NCI-H2196 (cell line): ENCODE measurements around the gene BCAS3.

Experiments
- DNase-seq: peaks from one replicate; lab custom pipeline; 2025; ENCODE audit not compliant: unreplicated experiment; lab: John Stamatoyannopoulos, UW

The BCAS3 gene

DNA sequence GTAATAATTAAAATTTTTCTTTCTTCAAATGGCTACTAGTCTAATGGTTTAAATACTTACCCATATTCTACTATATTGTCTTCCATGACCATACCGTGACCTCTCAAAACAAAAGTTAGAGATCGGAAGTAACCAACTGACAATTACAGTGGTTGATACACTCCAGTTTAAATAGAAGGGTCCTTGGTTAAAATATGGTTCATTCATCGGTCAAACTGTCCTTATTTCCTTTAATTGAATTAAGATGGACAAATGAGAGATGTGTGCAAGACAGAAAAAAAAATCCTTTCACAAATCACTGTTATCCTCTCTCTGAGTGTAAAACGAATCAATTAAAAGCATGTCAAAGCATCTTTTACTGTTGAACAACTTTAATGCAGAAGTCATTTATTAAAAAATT, 507.7 kb downstream of the BCAS3 start:
- no peak for DNase-seq

DNA sequence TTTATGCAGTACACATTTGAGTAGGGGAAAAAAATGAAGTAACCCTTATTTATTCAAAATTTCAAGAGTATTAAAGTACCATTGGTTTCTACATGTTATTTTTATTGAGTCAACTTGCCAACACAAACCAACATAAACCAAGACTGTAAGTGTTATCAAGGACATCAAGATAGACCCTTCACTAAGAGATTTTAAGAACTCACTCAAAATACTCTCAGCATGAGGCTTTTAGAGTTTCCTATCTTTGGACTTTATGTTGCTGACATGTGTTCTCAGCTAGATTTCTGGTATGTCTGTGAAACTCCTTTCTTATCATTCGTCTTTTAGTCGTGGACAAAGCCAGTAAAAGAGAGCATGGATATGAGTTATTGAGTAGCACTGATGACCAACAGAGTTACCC, 509.4 kb downstream of the BCAS3 start:
- no peak for DNase-seq

DNA sequence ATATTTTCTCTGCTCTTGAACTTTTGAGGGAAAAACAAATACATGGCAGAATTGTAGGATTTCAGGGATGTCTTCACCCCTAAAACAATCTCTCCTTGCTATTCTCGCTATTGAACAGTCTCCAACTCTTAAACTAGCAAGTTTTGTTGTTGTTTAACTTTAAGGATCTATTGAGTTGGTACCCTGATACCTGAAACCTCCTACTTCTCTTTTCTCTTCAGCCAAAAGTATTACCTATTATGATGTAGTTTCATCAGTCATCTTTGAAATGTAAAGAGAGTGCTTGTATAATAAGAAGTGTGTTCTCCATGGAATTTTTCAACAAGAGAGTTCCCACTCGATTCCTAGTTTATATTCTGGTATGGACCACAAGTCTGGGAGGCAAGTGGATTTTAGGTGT, 510.4 kb downstream of the BCAS3 start:
- DNase-seq = no peak

DNA sequence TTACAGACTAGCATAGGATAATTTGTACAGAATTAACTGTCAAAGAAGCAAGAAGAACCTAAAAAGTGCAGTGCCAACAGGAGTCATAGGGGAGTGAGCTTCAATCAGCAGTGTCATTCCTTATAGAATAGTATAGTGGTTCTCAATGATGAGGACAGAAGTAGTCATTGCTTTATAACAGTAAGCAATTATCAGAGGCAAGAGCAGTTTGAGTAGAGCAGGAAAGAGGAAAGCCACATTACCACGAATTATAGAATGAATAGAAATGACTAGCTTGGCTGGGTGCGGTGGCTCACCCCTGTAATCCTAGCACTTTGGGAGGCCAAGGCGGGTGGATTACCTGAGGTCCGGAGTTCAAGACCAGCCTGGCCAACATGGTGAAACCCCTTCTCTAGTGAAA, 512.3 kb downstream of the BCAS3 start:
- no peak for DNase-seq

DNA sequence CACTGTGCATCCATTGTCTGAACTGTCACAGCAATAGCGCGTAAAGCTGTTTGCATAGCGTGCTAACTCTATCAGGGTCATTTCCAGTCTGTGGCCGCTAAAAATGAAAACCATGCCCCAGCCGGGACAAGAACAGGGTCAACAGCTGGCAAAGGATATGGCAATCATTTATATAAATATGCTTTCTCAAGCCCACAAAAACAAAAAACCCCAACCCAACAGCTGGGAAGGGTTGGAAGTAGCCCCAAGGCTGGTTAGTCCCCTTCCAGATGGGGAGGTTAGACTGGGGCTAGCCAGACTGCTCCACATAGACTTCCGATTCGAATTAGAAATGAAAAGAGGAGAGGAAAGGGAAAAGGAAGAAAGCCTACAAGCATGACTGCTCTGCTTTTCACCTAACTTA, 518.7 kb downstream of the BCAS3 start:
- no peak for DNase-seq

DNA sequence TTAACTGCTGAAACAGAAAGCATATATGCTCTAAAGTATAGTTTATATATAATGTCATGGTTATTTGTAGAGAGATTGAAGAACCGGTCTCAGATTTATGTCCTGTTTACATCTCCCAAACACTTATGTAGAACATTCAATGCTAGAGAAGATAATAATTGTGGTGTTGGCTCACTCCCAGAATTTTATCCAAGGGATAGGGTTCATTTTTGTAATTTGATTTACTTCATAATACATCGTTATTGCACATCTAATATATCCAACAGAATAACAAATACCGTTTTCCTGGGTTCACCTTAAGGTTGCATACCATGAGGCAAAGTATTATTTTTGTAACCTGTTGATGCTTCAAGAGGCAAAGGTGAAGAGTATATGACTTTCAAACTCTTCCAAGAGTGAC, 519.1 kb downstream of the BCAS3 start:
- DNase-seq = no peak

DNA sequence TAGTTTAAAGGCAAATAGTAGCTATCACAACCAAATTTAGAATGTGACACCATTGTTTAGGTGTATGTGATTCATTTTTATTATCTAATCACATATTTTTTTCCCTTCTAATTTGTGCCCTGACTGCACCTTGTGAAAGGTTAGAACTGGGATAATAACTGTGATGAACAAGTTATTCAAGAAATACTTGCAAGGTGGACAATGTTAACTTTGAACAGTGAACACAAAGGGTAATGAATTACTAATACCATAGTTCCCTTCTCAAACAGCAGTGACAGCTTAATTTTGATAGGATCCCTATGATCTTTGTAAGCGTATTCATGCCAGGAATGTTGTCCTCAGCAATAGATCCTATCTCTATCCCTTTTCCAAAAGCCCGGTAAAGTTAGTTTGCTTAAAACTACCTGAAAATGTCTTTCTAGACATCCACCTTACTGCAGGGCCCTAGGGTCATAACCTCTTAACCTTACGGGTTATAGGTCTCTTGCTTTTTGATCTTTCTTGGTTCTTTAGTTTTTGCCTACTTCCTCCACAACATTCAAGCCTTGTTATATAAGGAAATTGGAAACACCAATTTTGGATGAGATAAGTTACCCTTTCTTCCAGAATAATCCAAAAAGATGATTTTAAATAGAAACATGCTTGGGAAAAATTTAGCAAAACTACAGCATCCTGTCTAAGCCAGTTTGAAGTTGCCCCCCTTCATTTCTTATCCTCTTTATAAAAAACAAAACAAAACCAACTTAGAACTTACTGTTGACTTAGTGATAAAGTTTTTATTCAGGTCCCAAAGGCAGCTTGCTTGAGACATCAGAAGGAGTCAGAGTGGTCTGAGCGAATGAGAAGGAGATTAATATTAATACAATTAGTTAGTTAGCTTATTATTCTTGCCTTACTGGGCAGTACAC, 522.0 kb downstream of the BCAS3 start:
- no peak for DNase-seq

DNA sequence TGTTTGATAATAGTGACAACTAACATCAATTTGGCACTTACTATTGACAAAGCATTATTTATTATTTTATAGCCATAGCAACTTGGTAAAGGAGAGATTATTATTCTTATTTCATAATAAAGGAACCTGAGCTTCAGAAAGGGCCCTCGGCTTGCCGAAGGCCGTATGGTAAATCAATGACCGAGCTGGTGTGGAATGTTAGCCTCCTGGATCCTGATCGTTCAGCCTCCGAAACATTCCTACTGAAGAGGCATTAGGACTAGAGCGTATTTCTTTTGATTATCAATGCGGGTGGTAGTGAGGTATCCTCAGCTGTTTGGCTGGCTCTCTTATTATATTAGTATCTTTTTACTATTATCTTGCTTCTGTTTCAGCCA, 522.7 kb downstream of the BCAS3 start:
- no peak for DNase-seq

DNA sequence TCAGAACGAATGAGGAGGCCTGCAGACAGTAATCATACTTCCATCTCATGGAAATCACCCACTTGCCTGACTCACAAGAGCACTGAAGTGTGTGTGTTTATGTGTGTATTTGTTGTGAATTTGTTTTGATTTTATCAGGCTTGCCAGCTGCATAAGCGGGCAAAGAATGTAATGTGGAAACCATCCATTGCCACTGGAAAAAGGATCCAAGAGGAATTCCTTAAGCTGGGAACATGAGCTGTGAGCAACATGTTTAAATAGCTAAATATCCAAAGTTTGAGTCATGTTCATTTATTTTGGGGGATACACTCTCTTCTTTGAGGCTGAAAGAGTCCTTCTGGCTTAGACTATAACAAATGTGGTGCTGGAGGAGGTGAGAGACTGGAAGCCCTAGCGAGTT, 523.6 kb downstream of the BCAS3 start:
- no peak for DNase-seq

DNA sequence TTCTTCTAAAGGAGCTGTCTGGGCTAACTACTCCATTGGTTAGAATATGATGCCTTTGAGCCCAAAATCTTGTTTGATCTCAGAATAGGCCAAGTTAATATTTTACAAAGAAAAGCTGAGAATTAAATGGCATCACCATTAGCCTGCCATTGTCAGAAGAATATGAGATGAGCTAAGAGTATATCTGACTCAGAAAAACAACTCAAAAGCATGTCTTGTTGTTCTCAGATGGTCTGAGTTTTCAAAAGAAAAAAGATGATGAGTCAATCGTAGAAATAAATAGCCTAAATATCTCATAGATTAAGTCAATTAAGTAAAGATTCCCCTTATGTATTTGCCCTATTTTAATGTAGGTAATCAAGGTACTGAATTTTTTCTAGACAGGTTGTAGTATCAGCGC, 524.9 kb downstream of the BCAS3 start:
- DNase-seq = no peak

DNA sequence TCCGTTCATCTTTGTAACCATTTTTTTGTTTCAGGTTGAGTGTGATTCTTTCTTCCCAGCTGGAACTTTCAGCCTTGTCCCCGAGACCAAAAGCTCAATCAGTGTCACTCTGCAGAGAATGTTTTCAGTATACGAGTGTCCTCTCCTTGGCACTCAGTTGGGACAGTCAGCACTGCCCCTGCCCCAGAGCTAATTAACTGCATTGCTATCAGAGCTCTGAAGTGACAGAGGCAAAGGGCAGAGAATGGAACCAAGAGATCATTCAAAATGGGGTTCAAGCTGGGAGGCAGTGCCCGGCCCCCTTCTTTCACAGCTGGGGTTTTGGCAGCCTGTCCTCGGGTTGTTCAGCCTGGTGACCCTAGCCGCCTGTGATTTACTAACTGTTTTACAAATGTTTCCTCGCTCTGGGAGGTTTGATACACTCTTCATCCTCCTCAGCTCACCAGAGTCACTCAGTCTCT, 526.0 kb downstream of the BCAS3 start:
- no peak for DNase-seq

DNA sequence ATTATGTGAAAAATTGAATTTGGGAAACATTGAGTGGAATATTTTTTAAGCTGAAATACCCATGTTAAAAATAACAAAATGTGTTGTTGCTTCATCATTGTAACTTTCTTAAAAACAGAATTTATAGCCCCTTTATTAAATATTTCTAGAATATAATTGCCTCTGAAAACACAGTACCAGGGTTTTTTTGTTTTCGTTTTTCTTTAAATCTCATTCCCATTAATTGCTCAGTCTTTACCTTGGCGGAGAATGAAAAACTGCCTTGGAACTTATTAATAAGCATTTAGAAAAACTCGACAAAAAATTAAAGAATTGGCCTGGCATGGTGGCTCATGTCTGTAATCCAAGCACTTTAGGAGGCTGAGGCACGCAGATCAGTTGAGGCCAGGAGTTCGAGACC, 526.8 kb downstream of the BCAS3 start:
- DNase-seq = no peak

DNA sequence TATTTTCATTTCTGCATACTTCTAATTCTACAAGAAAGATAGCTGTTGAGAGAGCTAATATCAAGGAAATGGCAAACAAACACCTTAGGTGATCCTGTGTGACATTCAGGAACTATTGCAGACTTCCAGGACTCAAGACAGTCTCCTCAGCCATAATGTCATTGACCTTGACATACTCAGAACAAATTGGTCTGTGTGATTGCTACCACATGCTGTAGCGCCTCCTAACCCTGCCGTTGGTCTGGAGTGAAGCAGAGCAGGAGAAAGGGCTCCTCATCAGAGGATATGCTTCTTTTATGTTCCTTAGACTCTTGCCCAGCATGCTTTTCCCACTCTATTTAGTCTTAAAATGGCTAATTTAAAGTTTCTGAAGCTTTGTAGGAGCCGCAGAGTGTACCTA, 527.8 kb downstream of the BCAS3 start:
- no peak for DNase-seq

DNA sequence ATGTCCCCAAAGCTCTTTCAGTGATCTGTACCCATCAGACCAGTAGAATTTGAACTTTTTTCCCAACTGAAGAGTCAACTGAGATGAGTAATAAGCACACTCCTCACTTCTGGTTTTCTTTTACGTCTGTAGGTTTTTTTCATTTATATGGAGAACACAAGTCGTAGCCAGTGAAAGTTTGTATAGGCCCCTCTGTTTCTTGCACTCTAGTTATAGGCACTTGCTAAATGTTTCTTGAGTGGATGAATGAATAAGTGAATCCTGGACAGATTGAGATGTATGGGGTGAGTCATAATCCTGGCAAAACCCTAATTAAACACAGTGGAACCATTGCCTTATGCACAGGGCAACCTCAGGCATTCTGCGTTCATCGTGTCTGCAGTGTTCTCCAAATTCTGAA, 528.3 kb downstream of the BCAS3 start:
- DNase-seq = no peak

DNA sequence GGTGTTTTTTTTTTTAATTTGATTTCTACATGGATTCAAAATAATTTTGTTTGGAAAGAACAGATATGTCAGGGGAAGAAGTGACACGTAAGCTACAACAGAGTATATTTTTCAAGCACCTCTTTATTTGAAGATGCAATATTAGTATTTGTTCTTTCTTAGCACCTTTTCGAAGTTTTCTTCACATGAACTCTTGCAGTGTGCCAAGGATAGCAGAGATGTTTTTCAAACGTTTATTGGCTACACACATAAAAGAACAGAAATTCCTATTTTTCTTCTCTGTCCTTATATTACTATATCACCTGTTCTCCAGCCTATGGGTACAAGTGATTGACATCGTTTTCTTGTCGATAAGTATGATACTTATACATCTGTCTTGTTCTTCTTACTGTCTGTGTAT, 529.3 kb downstream of the BCAS3 start:
- no peak for DNase-seq

DNA sequence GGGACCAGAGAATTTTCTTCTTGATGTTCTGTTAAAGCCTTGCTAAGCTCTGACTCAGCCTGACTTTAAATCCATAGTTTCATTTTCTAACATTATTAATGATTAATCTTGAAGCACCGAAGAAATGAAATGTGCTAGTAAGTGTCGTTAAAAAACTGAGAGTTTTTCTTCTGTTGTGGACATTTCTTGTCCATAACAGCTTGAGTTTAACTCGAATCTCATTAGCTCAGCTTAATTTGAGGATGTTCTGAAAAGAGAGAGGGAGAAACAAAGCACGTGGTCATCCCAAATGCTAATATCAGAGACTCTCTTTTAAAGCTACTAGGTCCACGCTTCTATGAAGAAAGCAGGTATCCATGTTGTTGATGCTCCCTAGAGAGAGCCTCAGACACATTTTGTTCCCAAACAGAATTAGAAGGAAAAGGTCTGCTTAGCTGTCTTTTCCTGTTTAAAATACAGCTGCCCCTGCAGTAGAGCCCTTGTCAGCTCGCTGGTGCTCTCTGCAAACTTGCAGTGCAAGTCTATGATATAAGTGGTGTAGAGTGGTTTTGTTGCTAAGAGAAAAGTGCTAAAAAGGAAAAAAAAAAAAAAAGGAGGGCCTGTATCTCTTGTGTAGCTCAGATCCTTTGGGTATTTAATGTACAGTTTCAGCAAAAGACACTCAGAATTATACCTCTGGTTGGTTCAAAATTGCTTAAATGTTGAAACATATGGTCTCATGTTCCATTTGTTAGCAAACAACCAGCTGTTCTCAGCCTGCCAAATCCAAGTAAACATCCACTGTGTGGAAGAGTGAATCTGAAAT, 530.9 kb downstream of the BCAS3 start:
- no peak for DNase-seq

DNA sequence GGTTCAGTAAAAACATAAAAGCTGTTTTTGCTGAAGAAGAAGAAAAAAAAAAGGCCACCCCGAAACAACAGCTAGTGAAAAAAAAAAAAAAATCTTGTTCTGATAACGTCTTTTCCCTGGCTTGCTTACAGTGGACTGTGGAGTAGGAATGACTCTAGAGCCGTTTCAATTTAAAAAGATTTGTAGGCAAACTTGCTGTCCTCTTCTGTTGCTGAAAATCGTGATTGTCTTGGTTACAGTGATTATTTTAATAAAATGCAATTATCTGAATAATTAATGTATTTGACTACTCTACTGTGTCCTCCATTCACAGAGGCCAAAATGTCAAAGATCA, 531.4 kb downstream of the BCAS3 start:
- DNase-seq = no peak

DNA sequence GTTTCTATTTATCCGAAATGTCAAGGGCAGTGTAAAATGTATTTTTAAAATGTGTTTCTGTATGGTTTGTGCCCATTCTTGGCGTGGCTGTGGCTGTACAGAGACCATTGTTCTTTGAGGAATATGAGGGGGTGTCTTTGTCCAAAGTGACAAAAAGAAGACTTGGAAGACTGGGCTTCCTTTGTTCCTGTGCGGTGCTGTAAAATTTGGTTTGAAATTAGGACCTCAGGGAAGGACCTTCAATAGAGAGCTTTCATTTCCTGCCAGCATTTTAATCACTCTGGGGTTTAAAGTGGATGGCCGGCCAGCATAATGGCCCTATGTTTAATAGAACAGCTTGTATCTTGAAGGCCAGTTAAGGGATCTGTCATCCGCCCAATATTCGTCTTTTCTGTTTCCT, 531.9 kb downstream of the BCAS3 start:
- no peak for DNase-seq

DNA sequence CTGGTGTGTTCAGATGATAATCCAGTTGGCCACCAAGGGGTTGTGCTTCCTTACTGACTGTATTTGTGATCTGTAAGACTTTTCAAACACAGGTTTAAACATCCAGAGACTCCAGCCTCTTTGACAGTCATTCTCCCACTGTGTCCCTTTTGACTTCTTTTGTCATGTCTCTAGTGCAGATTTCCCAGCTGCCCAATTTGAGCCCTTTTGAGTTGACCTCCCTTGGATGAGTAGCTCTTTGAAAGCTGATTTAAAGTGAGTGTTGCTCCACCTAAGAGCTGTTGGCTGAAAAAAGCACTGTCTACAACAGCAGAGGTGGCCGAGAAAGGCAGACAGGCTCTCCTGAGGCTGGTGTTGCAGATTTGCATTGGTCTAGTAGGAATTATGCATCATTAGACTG, 533.6 kb downstream of the BCAS3 start:
- no peak for DNase-seq

DNA sequence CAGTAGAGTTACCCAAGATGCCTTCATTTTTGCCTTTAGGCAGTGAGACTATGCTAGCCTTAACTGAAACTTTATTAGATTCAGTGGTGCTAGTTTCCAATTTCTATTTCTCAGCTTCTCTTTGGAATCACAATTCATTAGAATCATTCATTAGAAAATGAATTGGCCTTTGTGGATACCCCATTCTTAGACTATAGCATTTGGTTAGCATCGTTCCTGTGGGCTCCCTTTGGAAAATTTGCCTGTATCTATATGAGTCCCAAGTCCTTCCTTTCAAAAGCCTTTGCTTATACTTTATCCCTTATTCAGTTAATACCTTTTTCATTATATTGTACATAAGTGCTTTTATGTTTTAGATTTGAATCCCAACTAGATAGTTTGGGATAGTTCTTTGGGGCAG, 535.0 kb downstream of the BCAS3 start:
- no peak for DNase-seq

DNA sequence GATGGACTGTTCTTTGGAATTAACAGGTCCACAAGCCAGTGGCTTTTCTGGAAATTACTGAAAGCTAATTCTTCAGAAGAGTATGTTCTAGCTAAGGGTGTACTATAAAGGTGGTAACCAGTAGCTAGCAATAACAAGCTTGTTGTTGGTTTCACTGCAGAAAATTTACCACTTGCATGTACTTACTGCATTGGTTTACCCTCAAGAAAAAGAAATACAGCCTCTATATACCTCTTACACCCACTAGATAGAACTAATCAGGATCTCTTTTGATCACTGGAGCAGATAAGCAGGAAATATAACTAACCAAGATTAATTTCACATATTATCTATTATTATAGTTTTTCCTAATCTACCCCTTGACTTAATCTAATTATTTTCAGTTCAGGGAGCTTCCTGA, 537.1 kb downstream of the BCAS3 start:
- DNase-seq = no peak

DNA sequence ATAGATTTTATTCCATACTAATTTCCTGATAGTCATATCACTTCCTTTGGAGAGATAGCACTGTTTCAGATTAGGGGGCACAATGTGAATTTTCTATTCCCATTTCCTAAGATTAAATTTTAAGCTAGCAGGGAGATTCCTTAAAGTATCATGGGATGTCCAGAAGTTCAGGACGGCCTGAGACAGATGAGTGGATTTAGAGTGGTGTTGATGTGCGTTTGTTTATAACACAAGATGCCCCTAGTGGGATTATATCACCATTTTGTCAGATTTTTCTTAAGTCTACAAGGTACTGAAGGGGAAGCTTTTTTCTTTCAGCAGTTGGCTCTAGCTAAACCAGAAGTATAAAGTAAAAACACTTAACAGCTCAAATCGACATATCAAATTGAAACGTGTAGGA, 538.4 kb downstream of the BCAS3 start:
- no peak for DNase-seq
